ENCODE measurements around the gene OR51G2. TPM values are rescaled to one million over a fixed set of nuclear protein-coding genes. Genes with fewer than 3 reads are reported as not detected.
"Not testable (repeated sequence)": the region's sequence is repeated elsewhere in the genome, so short reads cannot be mapped to it uniquely, and the experiment has no call there.

Gene OR51G2, protein sequence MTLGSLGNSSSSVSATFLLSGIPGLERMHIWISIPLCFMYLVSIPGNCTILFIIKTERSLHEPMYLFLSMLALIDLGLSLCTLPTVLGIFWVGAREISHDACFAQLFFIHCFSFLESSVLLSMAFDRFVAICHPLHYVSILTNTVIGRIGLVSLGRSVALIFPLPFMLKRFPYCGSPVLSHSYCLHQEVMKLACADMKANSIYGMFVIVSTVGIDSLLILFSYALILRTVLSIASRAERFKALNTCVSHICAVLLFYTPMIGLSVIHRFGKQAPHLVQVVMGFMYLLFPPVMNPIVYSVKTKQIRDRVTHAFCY
- not detected for total RNA-seq

DNA sequence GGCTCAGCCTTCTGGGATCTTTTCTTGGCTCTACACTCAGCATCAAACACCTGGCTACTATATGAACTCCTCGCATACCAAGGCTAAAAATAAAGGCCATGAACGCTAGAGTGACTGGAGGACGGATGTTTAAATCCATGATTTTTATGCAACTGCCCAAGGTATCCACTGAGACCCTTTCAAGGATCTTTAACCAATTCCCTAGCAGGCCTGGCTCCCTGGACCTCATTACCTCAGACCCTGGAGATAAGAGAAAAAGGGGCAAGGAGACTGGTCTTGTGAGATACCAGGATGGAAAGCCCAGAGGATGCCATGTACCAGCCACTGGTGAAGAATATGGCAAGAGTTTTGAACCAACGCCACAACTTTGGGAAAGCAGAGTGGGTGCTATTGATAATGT lies at the start of gene OR51G2:
OR51G2 (minus strand) TSS at position 101 of the 400 bp plus-strand sequence. CDS start 3,687 bp downstream, outside the sequence.
- no peaks in the 10 kb centered on the region for H3K27me3 ChIP-seq
- 79 to 90% methylated on average over 4 of the region's 4 CpGs for WGBS, 2 donors
- no peak for TF ChIP-seq POLR2A (IDR thresholded peaks at IDR 0.05)
- TF ChIP-seq, protein P1, sequence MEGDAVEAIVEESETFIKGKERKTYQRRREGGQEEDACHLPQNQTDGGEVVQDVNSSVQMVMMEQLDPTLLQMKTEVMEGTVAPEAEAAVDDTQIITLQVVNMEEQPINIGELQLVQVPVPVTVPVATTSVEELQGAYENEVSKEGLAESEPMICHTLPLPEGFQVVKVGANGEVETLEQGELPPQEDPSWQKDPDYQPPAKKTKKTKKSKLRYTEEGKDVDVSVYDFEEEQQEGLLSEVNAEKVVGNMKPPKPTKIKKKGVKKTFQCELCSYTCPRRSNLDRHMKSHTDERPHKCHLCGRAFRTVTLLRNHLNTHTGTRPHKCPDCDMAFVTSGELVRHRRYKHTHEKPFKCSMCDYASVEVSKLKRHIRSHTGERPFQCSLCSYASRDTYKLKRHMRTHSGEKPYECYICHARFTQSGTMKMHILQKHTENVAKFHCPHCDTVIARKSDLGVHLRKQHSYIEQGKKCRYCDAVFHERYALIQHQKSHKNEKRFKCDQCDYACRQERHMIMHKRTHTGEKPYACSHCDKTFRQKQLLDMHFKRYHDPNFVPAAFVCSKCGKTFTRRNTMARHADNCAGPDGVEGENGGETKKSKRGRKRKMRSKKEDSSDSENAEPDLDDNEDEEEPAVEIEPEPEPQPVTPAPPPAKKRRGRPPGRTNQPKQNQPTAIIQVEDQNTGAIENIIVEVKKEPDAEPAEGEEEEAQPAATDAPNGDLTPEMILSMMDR (IDR thresholded peaks at IDR 0.05): no peak

DNA sequence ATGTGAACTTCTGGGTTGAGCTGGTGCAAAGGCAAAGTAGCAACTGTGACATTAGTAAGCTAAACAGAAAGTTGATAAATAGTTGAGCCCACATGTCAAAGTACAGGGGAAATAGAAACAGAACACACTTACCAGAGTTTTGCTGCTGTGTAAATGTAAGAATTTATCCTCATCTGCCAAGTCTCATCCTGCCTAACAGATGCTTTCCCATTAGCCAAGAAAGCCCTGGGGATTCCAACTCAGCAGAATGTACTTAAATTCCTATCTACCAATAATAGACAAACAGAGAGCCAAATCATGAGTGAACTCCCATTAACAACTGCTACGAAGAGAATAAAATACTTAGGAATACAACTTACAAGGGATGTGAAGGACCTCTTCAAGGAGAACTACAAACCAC lies 43.7 kb upstream of the OR51G2 start:
- no peak overlapping the region for H3K4me3 ChIP-seq (replicated peaks in 1 of 3)
- DNase-seq: no peak
- no peaks in the 10 kb centered on the region for H3K9me3 ChIP-seq
- intact Hi-C loops (cut with DNase I): no loop called here
- no peaks in the 10 kb centered on the region for H3K27me3 ChIP-seq
- TF ChIP-seq, protein P1 (IDR thresholded peaks at IDR 0.05): no peak
- no peak for TF ChIP-seq POLR2A (IDR thresholded peaks at IDR 0.05)
- no peaks in the 10 kb centered on the region for H3K4me1 ChIP-seq
- H3K36me3 ChIP-seq: no peaks in the 10 kb centered on the region
- H3K27ac ChIP-seq: no peak overlapping the region
- 45 to 49% methylated on average over 1 of the region's 1 CpG for WGBS, 2 donors

More for the DNA sequence above, at the start of gene OR51G2:
- Histone ChIP-seq H3K36me3 (no peaks in the 10 kb centered on the region), H3K4me3 (replicated peaks in 1 of 3) (no peak within 1 kb of the TSS), H3K27ac (no peak within 1 kb of the TSS), H3K9me3 (no peaks in the 10 kb centered on the region), H3K4me1 (no peaks in the 10 kb centered on the region)
- DNase-seq: no peak
- intact Hi-C loops (cut with DNase I): no loop called here

DNA sequence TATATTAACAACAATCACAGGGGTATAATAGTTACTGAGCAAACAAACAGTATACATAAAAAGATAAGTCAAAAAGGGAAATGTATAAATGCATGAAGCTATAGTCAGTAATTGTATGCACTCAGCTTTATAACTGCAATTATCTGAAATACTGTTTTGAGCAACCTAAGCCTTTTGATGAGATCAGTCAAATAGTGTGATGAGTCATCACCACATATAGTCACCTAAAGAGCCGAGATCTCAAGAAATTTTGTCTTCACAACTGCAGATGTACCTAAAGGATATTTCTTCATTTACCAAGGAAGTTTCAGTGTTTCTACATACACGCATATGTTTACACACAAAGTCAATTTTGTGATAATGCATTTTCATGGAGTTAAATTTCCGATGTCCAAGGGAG lies 41.7 kb upstream of the OR51G2 start:
- intact Hi-C loops (cut with DNase I): no loop called here
- H3K4me1 ChIP-seq: no peaks in the 10 kb centered on the region
- no peak overlapping the region for H3K4me3 ChIP-seq (replicated peaks in 1 of 3)
- 88 to 91% methylated on average over 3 of the region's 3 CpGs for WGBS, 2 donors
- H3K36me3 ChIP-seq: no peaks in the 10 kb centered on the region
- DNase-seq: no peak
- TF ChIP-seq, protein P1 (IDR thresholded peaks at IDR 0.05): no peak
- TF ChIP-seq POLR2A (IDR thresholded peaks at IDR 0.05): no peak
- no peak overlapping the region for H3K27ac ChIP-seq
- H3K27me3 ChIP-seq: no peaks in the 10 kb centered on the region
- no peaks in the 10 kb centered on the region for H3K9me3 ChIP-seq

DNA sequence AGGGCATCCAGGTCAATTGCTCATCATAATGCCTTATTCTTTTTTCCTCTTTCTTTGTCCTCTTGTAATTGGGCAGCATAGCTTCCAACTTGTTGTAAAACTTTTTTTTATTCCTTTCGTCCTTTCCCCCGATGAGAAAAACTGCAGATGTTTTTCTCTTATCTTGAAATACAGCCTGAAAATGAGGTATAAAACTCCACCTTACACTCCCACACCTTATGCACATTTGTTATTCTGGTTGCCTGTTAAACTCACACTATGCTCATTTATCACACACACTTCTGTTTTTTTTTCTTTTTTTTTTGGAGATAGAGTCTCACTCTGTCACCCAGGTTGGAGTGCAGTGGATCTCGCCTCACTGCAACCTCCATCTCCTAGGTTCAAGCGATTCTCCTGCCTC lies 38.2 kb upstream of the OR51G2 start:
- Histone ChIP-seq H3K36me3 (no peaks in the 10 kb centered on the region), H3K27me3 (no peaks in the 10 kb centered on the region), H3K4me3 (replicated peaks in 1 of 3) (no peak overlapping the region), H3K27ac (no peak overlapping the region), H3K4me1 (no peaks in the 10 kb centered on the region), H3K9me3 (no peaks in the 10 kb centered on the region)
- DNase-seq: no peak
- intact Hi-C loops (cut with DNase I): no loop called here
- TF ChIP-seq POLR2A (IDR thresholded peaks at IDR 0.05): no peak
- TF ChIP-seq, protein P1 (IDR thresholded peaks at IDR 0.05): no peak
- 86 to 88% methylated on average over 4 of the region's 4 CpGs for WGBS, 2 donors

DNA sequence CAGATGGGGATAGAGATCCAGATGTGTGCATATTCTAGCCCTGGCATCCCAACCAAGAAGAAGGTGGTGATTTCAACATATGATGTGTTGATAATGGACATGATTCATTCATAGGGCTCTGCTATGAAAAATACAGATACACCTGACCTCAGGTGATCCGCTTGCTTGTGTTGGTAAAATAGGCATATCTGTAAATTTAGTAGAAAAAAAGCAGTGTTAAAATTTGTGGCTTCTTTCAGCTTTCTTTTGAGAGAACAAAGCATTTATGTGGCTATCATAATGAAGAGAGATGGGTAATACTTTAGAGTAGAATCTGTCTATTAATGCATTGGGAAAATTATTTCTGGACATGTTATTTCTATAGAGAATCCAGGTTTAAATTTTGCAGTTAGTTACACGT lies 36.5 kb upstream of the OR51G2 start, which contains the start of gene OR51A2:
OR51A2 (minus strand) TSS at position 101 of the 400 bp plus-strand sequence; CDS start at position 101, 0 bp downstream.
- H3K4me1 ChIP-seq; DNase-seq; H3K36me3 ChIP-seq; intact Hi-C loops (cut with DNase I); H3K9me3 ChIP-seq; H3K27ac ChIP-seq; H3K4me3 ChIP-seq (replicated peaks in 1 of 3); H3K27me3 ChIP-seq: not testable (repeated sequence)
- 82 to 86% methylated on average over 2 of the region's 2 CpGs for WGBS, 2 donors

Data from thyroid gland (tissue), 4 donors.